NCI-H446 treated with DMSO at 0.1 percent for 48 hours (cell line): ENCODE results near the gene TCF4.
A peak's percentile ranks its signal among the peaks of the same experiment; 100 is the strongest.

Experiments used
- DNase-seq: peaks from one replicate; lab custom pipeline; 2025; lab: John Stamatoyannopoulos, UW

TCF4 gene

DNA sequence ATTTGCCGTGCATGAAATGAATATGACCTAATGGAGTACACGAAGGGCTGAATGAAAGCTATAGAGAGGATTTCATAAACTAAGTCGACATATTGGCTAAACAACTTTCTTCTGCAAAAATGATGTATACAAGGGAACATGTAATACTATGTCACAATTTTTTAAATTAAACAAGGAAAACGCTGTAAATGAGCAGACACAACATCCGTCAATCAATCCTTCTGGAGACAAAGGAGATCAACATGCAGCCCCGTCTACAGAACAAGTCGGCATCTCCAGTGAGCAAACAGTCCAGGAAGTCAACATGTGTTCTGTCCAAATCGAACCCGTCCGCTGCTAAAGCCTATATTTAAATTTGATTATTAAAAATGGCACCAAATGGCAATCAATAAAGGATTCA, 180.8 kb downstream of the TCF4 start:
- DNase-seq: peak; percentile 78

DNA sequence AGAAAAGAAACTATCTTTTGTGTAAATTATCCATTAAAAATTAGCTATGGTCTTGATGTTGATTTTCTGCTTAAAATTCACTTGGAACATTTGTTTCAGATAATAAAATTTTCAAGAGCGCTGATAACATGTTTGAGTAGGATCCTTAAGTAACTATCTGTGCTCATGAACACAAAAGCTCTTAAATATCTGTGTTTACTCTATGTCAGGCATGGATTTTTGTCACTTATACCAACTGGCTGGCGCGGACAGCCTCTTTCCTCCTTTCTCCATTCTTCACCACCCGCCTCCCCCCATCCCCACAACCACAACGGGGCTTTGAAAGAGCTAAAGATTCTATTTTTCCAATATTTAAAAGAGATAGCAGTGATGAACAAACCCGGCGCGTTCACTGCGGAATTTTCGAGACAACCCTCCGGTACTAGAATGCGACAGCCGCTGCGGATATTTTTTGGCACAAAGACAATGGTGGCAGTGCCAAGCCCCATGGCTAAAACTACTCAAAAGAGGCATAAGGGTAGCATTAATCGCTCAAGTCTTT, 181.5 kb downstream of the TCF4 start:
- DNase-seq: peak; percentile 75

DNA sequence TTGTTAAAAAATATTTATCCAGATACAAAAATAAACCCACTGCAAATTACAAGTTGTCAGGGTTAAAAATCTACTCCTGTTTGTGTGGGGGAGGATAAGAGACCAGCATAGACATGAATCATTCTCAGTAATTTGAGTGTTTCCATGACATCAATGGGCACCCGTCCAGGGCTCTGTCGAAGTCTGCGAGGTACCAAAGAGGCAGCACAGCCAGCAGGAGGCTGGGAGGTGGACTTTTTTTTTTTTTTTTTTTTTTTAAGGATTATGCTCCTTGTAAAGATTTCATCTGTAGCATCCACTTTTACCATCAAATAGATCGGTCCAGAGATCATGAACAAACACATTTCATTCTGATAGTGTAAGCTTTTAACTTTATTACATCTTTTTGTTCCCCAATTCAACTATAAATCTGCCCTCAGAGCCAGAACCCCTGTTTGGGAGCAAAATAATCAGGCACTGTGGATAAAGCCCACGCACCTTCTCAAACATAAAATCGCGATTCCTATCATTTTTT, 182.0 kb downstream of the TCF4 start:
- peak; percentile 95 for DNase-seq

DNA sequence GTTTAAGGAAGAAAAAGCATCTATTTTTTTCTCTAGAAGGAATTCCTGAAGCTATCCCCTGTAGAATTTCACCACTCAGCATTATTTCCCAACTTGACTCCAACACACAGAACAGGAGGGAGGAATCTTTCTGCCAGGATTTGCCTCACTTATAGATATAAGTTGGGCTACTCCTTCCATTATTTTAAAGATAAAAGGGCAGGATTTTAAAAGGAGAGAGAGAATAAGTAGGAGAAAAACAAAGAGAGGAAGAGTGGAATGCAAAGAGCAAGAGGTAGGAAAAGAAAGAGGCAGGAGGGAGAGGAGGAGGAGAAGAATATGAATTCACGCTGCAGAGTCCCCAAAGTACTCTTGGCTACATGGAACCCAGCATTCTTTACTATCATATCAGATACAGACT, 182.5 kb downstream of the TCF4 start:
- no peak for DNase-seq

DNA sequence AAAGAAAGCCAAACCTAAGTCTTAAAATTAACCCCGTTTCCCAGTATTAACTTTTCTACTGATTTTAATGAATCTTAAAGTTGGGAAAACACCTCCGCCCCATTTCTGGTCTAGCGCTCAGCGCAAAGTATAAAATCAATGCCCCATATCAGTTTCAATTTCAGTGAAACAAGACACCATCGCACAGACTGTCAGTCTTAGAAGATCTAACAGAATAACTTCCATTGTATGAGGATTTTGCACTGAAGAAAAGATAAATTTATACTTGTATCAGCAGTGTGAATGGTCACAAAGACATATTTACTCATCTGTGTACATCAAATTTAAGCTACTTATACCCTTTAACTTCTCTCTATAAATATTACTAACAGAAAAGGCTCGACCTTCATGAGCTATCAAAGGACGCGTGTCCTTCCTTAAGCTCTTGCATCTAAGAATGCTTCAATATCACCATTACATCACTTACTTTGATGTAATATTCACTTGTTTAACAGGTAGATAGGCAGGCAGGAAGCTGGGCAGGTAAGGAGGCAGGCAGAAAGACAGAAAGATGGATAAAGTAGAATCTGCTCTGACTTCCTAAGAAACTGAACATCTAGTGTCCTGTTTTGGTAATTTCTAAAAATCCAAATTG, 183.0 kb downstream of the TCF4 start:
- DNase-seq: no peak

DNA sequence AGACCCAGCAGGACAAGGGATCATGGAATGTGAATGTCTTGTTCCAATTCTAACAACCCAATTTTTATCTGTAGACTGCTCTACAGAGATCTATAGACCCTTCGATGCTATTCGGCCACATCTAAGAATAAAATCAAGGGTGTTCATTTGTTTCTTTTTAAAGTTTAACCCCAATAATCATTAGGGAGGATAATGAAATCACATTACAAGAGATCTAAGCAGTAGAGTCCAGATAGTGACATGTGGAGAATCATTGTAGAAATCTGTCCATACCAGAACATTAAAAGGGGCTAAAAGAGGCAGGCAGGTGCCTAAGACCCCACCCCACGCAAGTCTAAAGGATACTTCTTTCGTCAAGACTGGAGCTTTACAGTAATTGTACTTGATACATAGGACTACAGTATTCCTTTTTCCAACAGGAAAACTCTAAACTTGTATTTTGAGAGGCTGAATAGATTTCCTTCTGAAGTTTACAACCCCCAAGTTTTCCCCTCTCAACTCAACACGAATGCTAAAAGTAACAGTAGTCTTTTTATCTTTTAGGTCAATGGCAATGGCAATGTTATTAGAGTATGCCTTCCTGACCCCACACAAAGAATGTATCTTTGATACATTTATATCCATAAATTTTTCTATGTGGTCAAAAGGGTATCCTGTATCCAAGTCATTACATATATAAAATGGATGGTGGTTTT, 183.7 kb downstream of the TCF4 start:
- no peak for DNase-seq

DNA sequence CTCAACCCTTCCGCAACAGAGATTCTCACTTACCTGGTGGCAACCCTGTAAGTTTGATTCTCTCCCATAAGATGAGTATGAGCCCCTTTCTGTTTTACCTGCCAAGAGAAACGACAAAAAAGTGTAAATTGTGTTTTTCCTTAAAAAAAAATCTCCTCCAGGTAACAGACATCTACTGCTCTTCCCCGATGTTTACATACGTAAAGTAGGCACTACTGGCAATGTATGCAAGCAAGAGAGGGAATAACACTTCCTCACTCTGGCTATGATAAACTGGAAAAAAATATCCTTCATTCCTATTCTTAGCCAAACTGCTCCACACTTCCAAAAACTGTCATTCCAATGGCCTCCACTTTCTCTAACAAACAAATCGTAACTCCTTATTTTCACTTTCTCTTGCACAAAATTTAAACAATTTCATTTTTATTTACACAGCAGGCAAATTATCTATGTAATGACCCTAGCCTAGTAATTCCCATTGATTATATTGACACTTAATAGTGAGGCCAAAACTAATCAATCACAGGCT, 184.5 kb downstream of the TCF4 start:
- no peak for DNase-seq

DNA sequence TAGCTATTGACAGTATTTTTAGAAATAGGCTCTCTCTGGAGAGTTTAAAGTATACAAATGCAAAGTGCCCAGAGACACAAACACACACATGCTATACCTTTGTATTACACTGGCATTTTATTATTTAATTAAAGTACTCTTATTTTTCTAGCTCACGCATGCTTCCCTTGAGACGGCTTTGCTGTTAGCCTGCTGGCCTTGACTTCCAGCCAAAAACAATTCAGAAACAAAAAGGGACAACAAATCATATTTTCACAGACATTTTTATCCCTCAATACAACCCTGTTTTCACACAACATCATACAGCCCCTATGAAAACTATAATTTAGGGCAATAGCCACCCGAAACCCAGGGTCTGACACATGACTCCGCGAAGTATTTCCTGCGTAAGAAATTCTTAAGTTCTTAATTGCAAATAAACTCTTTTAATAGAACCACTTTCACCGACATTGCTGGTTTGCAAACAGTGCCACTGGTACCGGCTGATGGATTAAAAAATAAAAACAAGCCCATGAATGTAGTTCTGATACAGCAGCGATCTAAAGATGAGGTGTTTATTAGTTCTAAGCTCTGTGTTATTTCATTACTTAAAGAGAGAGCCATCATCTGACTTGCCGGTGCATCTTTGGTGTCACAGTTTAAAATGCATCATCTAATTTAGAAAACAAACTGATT, 185.1 kb downstream of the TCF4 start:
- no peak for DNase-seq

DNA sequence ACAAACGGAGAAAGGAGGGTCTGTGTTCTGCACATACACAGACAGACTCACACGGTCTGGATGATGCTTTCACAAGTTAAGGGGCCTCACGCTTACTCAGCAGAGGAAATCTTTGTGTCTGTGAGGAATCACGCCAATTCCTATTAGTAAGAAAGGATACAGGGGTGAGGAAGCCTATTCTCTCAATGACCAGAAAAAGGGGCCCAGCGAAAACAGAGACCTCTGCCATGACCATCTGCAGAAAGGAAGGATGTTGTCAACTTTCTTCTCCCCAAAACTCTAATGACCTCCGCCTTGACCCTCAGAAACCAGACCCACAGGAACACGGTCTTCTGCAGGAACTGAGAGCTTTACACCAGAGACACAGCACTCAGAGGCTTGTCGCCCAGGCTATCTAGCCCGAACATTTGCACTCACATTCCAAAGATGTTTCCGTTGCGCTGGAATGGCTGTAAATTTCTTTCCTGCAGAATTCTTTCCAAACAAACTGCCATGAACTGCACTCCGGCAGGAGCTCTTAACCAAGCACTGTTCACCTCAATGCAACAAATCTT, 186.3 kb downstream of the TCF4 start:
- no peak for DNase-seq

DNA sequence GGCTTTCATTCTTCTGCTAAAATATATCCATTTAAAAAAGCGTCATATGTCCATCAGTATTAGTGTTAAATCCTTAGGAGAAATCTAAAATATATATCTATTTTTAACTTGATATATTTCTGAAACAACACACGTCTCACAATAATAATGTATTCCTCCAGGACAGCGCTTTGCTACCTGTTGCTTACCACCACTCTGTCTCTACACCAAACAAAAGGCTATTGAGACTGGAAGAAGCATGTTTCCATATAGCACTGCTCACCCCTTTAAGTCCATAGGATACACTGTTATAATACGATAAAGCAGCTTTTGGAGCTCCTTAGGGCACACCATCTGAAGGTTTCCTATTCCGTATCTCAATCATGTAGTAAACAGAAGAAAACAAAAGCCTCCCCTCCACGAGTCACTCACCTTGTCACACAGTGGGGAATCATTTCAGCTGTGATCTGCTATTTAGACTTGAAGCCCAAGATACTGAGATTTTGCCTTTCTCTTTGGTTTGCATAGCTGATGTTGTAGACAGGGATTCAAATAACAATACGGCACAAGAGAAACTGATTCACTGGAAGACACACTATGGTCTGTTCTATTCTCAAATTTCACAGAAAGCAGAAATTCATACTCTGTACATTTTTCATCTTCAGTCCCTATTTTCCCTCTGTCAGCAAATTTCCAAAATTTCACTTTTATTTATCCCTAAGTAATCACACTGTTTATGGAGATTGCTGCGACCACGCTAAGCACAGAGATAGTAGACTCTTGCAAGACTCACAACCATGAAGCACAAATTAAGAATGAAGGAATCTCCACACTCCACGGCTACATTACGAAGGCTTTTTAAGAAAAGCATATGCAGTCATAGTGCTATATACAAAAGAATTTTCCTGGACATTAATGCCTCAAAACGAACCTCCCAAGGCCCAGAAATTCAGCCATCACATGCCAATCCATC, 187.1 kb downstream of the TCF4 start:
- DNase-seq: no peak

DNA sequence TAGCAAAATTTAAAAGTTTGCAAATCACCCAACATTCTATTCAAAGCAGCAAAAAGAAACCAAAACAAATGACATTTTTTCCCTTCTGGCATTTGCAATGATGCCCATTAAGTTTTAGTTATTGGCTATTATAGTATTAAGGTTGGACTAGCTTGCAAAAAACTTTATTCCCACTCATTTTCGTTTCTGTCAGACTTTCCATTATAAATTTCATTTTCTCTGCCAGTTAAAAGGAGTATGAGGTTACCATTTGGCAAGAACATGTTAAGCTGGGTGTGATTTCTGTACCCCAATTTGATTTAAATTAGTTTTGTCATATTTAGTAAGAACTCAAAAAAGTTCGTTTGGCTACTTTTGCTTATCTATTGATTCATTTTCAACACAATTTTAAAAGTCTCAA, 187.9 kb downstream of the TCF4 start:
- no peak for DNase-seq

DNA sequence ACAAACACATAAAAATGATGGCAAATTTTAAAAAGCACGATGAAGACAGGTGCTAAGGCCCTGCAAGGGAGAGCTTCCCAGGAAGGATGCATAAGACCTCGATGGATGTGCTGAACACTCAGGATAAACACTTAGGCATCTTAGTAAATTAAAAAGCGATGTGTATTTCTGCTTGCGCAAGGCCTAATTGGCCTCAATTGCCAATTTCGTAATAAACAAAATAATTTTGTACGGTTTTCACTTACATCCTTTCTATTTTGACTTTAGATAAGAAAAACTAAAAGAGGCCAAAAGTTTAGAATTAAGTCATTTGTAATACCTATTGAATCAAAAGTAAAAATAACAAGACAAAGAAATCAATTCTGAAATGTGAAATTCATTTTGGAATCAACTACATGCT, 189.1 kb downstream of the TCF4 start:
- DNase-seq: no peak

DNA sequence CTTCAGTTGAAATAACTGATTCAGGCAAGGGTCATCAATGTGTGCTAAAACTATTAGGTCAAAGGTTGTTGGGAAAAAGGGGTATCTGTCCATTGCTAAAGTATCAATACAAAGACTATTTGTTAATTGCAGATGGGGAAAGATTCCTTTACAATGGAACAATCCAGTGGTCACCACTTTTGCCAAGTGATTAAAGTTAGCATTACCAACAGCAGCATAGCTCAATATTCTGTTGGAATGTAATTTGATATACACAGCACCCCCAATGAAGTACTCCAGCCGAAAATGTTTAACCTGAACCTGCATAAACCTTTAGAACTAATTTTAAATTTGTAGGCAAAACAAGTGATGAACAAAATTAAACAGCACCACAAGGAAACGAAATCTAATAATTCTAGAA, 191.0 kb downstream of the TCF4 start:
- no peak for DNase-seq

DNA sequence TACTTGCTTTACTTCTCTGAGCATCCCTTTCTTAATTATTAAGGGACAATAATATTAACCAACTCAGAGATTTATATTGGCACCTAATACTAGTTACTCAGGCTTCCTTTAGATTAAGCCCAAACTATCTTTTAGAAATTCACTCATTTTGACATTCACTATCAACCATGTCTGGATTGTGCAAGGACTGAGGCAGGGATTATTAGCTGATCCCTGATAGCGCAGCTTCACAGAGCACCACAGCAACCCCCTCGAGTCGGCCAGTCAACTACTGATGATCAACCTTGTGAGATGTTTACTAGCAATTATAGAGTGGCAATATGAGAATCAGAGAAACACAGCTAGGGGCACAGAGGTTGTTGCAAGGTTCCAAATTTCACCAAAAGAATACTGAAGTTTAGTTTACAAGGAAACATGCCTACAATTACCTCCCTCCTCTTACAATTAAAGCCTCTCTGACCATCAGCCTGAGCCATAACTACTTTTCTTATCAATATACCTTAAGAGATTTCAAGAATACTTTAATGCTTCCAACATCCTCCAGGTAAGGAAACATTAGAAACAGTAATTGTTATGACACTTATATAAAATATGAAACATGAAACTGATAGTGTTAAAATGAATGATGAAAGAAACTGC, 191.6 kb downstream of the TCF4 start:
- no peak for DNase-seq

DNA sequence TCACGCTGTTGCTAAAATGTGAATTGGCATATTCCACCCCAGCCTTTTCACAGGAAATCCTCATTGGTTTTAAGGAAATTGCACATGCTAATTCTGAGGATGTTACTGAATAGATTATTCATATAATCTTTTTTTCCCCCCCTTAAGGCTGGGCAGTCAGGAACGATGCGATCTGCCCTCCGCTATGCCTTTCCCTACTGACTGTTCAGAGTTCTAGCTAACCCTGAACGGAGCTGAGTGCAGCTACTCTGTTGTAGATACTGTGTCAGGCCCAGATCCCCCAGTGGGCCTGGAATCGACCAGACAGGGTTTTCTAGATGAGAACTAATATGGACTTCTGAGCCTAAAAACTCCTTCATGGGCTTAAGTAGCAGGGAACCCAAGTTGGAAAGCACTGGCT, 192.2 kb downstream of the TCF4 start:
- DNase-seq: no peak

DNA sequence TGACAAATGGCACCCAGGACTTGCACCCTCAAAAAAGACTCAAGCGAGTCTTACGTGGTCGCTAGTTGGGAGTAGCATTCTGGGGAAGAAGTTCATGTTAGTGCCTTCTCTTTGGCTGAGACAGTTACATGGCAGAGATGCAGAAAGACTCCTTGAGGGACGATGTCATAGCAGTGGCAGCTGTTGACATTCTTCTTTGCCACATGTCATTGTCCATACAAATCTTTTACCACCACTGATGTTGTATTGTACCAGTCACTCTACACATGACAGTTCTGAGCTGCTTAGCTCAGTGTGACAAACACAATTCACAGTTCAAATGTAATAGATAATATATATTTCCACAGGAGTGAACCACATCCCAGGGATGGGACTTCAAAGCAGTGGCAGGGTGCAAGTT, 197.1 kb downstream of the TCF4 start:
- no peak for DNase-seq

DNA sequence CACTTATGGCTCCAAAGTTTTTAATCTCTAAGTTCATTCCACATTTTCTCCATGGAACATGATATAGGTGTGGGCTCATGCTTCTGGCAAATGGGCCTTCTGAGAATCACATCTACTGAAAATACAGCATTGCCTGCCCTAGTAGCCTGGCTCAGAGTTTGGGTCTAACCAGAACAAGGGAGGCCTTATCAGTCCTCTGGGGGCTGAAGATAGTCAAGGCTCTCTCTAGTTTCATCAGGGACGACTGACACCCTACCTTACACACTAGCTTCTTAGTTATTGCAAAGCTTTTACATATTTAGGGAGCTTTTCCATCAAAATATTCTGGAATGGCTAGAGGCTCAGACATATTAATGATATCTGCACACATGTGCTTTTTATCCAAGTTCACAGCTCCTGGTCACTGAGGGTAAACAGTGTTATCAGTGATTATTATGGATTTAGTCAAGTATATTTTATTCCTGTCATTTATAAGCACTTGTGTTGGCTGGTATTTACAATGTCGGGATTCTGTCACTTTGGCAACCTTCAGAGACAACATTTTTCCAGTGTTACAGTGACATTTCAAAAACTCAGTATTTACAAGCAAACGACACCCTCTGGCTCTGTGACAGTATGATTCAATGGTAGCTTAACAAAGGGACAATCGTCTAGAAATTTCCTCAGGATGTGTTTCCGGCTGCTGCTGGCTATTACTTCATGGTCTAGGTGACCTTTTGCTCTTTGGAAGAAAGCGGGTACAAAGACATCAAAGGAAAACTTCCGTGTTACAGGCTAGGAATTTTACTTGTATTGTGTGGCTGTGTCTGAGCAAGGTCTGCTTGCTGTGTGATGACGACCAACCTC, 200.6 kb downstream of the TCF4 start:
- no peak for DNase-seq

DNA sequence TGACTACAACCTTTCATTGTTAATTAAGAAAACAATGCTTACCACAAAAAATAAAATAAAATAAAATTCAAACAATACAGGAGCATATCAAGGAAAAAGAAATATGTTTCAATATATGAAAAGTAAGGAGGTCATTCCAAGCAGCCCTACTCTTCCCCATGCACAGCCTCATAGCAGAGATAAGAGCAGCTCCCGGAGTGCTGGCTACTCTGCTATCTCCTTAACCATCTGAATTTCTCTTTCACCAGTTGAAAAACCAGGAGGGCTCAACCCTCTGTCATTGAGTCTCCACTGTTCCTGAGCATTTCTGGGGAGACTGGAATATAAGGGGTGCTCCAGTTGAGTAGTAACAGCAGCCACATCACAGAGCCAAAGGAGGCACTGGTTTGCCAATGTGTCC, 201.4 kb downstream of the TCF4 start:
- DNase-seq: no peak

DNA sequence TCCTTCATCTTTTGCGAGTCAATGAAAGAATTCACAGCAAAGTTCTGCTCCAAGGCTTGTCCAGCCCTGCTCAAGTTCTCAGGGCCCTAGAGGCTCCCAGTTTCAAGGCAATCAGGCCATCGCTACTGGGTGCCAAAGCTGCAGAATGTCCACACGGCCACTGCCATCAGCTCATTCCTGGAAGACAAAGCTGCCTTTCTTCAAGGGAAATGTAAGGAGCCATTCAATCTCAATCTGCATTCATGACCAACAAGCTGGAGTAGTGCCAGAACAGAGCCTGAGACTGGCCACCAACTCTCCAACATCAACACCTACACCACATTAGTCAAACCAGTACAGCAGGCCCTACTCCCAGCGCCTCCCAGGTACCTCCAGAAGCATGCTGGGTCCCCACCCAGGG, 202.2 kb downstream of the TCF4 start:
- no peak for DNase-seq
